Measurements from ENCODE around the gene ARF3. TPM values are rescaled to one million over a fixed set of nuclear protein-coding genes. Genes with fewer than 3 reads are reported as not detected.

The ARF3 gene
- total and polyA plus RNA-seq, 9 of the 15 experiments (the other 6 are each of a cell fraction or from before 2014, with no cell fraction given), result 5.9 to 170 (median 64.4) TPM

GRCh38 chr12:48999371-49000131 lies 42.3 kb upstream of the ARF3 start, which contains the start of gene DDN (continued):
- no peak for TF ChIP-seq ZNF766 (CRISPR knock-in tag; conservative IDR thresholded peaks at IDR 0.05)
- 0 out of 2 replicates have a peak, but pooled peaks have one; percentile 12 for TF ChIP-seq CREB1 (IDR thresholded peaks at IDR 0.05)
- TF ChIP-seq CREB1 (CRISPR knock-in tag; IDR thresholded peaks at IDR 0.05), result no peak
- no peak for TF ChIP-seq ZNF561 (CRISPR knock-in tag; conservative IDR thresholded peaks at IDR 0.05)
- no peak for TF ChIP-seq CHCHD3 (CRISPR knock-in tag; IDR thresholded peaks at IDR 0.05)
- TF ChIP-seq ZHX1 (conservative IDR thresholded peaks at IDR 0.05; ENCODE audit: low read length), result no peak
- no peak for TF ChIP-seq CHD1 (IDR thresholded peaks at IDR 0.05; ENCODE audit: low read length)
- no peak for TF ChIP-seq BCOR (IDR thresholded peaks at IDR 0.05)
- TF ChIP-seq, protein P1, sequence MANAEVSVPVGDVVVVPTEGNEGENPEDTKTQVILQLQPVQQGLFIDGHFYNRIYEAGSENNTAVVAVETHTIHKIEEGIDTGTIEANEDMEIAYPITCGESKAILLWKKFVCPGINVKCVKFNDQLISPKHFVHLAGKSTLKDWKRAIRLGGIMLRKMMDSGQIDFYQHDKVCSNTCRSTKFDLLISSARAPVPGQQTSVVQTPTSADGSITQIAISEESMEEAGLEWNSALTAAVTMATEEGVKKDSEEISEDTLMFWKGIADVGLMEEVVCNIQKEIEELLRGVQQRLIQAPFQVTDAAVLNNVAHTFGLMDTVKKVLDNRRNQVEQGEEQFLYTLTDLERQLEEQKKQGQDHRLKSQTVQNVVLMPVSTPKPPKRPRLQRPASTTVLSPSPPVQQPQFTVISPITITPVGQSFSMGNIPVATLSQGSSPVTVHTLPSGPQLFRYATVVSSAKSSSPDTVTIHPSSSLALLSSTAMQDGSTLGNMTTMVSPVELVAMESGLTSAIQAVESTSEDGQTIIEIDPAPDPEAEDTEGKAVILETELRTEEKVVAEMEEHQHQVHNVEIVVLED (CRISPR knock-in tag; IDR thresholded peaks at IDR 0.05), result no peak

Data from K562 (cell line).